ENCODE data around the gene CRB2.

CRB2 gene

DNA sequence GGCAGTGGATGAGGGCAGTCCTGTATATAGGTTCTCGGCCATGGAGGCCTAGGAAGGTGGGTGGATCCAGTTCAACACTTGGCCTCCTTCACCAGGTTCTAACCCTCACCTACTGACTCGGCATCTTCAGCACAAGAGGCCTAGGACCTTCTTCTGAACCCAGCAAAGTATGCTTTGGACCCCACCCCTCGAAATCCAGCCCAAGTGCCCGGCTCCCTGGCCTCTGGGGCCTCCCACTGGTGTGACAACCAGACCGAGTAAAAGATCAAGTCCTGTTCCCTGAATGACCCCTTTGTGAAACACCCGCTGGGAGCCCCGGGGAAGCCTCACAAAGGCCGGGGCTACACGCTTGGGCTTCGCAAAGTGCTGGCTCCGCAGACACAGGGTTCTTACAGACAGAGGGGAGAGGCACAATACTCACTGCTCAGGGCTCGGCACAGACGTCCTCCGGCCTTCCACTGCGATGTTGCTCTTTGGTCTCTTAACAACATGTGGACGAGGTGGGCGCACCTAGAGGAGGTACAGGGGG is 47.0 kb downstream of the CRB2 start:
- no peak for DNase-seq (ENCODE audit: low spot score)

DNA sequence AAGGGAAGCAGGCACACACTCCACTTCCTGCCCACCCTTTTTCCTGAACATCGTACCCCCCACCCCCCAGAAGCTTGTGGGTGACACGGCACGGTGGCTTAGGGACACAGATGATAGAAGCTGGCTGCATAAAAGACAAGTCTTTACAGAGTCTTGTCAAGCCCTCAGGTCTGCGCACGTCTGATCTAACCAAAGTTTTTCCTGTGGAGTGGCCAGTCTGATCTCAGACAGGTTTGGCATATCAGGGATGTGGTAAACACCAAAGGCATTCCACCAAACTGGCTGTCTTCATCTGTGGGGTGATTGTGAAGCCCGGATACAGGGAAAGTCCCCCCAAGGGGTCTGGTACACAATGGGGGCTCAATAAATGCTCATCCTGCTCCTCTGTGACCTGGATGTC is 50.0 kb downstream of the CRB2 start:
- DNase-seq (ENCODE audit: low spot score): no peak

DNA sequence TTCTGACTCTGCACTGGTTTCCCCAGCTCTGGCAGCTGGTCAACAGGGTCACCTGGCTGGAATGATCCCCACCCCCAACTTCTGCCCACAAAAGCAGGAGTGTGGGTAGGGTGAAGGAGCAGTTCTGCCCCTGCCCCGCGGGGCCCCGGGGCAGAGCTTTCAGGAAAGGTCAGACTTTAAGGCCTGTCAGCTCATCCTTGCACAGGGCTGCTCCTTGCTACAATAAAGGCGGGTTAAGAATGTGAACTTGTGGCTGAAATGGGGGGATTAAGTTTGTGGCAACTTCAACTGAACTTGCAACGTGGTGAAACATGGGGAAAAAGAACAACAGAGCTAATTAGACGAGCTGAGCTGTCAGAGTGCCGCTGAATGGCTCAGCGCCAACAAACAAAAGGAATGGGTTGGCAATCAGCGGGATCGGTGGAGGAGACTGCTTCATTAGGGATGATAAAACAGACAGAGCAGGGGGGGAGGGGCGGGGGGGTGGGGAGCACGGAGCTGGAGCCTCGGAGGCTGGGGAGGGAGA is 50.8 kb downstream of the CRB2 start:
- no peak for DNase-seq (ENCODE audit: low spot score)

DNA sequence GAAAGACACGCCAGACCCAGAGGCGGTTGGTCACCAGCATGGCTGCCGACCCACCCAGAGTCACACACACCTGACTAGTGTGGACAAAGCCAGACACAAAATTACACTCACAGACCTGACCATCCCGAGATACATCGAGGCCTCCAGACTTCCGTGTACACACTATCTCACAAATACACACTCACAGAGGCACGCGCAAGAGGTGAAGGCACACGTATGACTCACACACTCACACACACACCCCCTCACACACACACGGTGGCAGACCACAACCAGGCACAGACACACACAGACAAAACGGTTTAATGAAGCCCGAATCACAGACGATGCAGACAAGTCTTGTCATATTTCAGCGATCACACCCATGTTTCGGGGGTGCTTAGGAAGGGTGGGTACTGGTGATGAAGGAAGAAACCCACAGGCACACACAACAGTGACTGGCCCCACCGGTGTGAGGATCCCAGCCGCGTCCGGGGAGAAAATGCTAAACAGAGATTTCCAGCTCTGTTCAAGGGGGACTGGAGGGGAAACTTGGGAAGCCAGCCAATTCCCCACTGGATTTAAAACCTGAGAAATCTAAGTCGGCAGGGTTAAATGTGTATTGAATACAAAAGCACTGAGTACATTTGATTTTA is 51.3 kb downstream of the CRB2 start:
- no peak for DNase-seq (ENCODE audit: low spot score)

DNA sequence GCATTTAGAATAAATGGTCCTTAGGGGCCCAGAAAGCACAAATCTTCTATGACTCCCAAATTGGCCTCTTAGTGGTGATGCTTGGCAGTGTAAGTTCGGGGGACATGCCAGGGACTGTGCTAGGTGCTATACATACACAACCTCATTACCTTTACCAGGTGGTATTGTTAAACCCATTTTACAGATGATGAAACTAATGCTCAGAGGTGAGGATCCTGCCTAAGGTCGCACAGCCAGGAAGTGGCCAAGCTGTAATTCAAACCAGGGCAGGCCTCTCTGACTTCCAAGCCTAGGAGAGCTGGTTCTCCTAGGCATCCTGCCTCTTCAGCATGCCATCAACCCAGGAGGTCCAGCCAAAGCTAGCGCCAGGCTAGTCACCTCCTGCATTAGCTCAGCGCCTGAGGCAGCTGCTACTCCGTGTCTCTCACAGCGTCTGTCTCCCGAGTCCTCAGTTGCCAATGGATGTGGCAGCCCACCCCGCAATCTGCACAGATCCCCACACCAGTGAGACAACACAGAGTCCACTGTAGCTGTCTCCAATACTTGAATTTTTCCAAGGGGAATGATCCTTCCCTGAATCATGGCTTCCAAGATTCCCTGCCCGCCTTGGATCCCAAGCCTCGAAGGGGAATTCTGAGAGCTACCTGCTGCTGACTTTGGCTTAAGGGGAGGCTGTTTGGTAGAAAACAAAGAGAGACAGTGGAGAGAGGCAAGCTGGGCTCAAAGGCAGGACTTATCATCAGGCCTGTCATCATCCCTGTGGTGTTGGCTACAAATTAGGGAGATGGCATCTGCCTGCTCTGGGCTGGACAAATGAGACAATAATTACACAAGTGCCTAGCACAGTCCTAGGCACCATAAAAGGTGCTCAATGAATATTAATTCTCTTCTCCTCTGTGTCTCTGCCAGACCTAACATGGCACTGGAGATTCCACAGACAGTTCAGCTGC is 52.6 kb downstream of the CRB2 start:
- no peak for DNase-seq (ENCODE audit: low spot score)

DNA sequence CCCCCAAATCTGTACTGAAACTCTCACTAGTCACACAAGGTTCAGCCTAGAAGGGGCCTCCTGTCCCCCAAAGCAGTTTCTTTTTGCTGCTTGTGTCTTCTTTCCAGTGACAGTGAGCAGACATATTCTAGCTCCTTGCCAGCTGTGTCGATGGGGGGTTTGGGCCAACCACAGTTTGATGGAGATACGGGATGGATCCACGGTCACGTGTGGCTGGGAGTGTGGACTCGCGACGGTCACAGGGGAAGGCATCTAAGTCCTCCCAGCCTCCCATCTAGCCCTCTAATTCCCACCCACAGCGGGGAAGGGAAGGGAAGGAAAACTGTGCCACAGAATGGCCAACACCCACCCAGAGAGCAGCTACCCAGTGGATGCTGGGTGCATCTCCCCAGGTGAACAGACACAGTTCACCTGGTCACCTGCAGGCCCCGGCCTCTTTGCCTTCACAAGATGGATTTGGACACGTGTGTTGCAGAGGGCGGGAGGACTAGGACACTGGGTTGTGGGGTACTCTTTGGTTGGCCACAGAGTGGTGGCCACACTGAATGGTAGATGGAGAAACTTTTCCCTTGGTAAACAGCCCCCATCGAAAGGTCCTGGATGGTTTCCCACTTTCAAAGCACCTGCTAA is 54.4 kb downstream of the CRB2 start:
- DNase-seq (ENCODE audit: low spot score): no peak

DNA sequence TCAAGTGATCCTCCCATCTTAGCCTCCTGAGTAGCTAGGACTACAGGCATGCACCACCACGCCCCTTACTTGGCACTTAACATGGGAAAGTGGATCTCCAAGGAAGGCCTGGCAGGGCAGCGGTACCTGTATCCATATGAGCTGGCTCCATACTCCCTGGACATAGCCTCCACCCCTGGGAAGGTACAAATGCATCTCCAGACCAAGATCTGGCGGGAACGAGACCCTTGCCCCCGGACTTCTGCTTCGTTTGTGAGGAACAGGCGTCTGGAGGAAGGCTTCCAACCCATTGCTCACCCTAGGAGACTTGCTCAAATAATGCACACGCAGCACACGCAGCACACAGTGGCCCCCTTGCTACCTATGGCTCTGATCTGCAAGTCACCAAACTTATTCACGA is 55.2 kb downstream of the CRB2 start:
- no peak for DNase-seq (ENCODE audit: low spot score)

DNA sequence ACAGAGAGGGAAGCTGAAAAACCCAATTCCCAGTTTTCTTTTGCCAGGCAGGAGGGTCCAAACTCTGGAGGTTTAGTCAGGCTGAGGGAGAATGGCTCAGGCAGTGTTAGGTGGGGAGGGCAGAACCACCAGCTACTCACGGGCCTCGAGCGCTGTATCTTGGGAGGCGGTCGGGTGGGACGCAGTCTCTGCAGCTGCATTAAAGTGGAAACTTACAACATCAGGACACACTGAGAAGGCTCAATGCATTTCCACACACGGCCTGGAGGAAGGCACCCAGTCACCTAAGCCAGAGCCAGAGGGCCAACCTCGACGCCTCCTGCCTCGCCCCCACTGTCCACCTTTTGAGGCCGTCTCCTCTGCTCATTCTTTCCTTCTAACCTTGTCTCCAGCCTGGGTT is 55.6 kb downstream of the CRB2 start:
- DNase-seq (ENCODE audit: low spot score): no peak

DNA sequence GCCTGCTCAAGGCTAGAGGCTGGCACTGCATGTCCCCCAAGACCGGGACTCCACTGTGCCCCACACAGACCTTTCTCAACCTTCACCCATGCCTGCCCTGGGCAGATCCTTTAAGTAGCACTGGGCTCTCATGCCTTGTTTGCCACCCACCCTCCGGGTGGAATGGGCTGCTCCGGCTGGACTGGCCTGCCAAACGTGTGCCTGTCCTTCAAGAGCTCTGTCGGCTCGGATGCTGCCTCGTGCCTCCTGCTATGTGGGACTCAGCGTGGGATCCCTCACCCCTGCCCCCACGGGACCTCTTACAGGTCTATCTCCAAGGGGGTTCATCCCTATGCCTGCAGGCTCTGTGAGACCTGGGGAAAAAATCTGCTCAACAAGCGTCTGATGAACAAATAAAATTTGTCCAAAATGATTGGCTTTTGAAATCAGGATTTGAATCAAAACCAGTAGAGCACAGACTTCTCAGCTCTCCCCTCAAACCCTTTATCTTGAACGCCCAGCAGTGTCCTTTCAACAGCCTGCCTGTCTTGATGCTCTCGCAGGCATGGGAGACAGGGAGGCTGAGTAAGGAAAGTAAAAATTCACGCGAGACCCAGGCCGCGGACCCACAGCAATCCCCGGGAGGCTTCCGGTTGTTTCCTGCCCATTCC is 56.3 kb downstream of the CRB2 start:
- DNase-seq (ENCODE audit: low spot score): no peak

DNA sequence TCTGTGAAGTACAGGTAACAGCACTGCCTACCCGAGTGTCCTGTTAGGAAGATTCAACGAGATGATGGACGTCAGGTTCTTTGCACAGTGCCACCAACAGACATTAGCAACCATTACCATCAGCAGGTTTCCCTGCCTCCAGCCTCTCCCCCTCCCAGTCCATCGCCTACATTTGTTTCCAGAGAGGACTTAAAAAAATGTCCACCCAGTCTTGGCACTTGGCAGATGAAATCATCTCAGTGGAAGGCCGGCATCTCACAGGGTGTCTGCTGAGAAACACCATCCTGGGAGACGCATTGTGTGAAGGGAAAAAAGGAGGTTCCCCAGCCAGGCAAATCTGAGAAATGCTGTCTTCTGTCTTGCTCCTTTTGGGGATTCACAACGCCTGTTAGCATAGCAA is 58.2 kb downstream of the CRB2 start:
- DNase-seq (ENCODE audit: low spot score): no peak

DNA sequence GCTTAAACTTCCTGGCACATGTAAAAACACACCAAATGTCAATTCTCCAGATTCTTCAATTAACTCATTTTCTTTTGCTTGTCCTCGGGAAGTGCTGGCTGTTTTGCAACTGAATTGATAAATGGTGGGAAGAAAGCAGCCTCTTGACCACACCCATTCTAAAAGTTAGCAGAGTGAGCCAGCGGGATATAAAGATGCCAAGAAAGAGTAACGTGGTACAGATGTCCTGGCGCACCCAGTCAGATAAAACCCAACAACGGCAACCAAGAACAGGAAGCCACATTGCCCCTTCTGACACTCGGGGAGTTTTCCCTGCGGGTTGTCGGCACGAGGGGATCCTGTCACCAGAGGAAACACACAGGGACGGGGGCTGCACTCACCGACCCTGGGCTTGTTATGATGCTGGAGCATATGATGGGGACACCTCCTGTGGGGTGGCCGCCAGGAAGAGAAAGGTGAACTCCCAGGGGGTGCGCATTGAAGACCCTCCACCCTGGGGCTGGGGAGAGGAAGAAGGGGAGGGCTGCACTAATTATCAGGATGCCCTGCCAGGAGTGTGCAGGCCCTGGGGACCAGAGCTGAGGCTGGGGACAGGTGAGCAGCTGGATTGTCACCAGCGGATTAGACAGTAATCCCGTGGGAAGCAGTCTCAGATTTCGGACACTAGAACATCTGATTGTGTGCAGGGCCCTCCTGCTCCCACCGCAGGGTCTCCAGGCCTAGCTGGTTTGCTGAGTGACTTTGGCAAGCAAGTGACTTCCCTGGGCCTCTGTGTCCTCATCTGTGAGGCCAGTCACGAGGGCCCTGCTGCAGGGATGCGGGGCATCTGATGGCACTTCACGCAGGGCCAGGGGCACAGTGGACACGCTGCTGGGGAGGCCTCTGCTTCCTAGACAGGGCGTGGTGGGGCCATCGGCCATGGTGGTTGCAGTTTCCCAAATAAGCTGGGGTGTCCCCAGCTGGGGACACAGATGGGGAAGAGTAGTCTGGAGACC is 59.2 kb downstream of the CRB2 start:
- no peak for DNase-seq (ENCODE audit: low spot score)

DNA sequence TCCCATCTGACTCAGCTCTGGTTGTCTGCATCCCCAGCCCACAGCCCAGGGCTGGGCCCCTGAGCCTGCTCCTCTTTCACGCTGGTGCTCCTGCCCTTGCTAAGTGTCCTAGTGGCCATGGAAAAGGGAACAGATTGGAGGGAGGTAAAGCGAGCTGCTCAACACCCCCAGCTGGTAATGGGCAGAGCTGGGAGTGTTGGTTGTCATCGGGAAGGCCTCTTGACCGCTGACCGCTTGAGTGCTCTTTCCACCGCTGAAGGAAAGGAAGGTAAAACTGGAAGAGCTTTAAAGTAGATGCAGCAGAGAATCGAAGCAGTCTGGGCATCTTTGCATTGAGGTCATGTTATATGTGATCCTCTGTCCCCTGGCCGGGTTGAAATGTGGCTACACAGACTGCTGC is 60.2 kb downstream of the CRB2 start:
- DNase-seq (ENCODE audit: low spot score): no peak

DNA sequence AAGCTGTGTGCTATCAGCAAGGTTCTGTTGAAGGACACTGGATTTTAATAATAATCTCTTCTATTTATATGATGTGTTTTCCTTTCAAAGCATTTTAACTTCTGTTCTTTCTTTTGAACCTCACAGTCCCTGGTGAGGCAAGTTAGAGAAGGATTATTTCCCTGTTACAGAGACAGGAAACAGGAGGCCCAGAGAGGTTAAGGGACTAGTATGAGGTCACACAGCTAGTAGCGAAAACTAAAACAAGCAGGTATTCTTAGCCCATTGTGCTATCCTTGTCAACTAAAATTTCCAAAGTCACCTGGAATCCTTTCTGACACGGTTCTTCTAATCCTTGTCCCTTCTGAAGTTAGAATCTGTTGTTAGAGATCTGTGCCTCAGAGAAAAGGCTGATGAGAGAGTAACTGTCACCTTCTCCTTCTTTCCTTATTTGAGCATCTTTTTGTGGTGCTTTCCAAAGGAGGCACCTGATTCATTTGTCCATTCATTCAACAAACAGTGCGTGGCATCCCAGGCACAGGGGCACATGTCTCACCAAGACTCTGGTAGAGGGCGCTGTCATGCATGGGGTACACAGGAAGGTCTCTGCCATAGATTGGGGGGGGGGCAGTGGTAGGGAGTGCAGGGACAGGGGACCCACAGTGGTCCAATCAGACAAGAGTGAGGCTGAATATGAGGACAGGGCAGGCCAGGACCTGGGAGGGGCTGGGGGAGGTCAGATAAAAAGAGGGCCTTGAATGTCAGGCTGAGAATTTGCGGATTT is 61.5 kb downstream of the CRB2 start:
- DNase-seq (ENCODE audit: low spot score): no peak

DNA sequence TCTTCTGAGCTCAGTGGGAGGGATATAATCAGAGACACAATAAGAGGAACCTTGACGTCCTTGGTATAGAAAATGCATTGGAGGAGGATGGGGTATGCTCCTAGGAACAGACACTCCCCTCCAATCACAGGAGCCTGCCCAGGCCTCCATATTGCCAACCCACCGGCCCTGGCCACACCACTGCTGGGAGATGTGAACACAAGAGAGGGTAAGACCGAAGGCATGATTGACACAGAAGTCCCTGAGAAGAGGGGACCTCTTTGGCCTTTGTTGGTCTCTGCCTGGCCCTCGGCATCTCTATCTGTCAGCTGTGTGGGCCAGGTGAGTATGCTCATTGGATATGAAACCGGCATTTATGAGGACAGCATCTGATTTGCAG is 62.0 kb downstream of the CRB2 start:
- no peak for DNase-seq (ENCODE audit: low spot score)

DNA sequence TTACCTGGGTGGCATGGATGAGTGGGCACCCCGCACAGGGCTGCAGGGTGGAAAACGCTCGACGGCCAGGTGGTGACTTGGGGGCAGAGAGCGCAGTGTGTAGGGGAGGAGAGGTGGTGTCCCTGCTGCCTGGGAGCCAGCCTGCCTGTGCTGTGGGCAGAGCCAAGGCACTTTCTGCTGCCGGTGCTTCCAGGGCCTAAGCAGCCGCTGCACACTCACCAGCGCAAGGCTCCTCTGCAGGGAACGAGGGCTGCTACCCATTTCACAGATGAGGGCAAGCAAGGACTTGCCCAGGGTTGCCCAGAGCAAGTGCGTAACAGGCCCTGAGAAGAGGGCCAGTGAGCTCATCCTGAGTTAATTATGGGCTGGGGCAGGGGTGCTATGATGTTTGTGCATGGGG is 62.5 kb downstream of the CRB2 start:
- DNase-seq (ENCODE audit: low spot score): no peak

DNA sequence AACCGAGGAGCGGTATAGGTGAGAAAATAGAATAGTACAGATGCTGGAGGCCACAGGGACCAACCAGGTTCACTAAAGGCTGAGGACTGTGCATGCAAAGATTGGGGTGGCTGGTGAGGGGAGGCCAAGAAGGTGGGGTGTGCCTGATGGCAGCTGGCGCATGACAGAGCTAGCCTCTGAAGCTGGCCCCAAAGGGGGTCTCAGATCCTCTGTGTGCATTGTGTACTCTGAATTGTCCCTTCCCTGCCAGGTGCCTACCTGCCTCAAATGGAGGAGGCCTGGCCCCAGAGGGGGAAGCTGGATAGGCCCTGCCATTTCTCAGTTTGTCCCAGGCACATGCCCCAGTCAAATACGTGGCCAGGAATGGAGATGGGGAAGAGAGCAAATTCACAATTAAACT is 63.1 kb downstream of the CRB2 start:
- no peak for DNase-seq (ENCODE audit: low spot score)

DNA sequence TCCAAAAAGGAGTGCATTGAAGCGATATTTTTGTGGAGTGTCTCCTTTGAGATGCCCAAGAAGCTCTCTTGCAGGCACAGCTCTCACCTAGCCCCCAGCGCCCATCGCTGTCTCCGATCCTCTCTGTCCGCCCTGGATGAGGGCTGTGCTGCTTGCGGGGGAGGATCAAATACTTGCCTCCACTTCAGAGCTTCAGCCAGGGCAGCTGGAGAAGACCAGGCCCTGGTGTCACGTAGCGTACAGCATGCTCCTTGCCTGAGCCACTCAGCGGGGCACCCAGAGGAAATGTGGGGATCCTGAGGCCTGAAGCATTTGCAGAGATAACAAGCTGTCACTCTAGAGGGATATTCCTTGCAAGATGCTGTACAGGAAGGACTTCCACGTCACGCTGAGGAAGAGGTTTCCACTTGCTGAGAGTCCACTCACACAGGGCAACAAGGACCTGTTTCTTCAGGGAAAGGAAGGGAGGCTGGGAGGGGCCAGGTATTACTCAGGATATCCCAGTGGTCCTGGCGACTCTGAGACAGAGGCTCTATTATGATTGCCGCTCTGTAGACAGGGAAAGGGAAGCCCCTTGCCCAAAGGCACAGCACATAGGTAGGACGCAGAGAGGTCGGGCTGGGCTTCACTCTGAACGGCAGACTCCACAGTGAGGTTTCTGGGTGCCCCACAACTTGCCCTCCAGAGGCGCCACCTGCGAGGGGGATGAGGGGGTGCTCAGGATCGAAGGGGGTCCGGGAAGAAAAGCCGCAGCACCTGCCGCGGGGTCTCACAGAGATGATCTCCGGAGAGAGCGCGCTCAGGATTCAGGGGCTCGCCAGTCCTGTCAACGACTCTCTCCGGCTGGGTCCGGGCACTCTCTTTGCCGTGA is 64.0 kb downstream of the CRB2 start:
- DNase-seq (ENCODE audit: low spot score): no peak

DNA sequence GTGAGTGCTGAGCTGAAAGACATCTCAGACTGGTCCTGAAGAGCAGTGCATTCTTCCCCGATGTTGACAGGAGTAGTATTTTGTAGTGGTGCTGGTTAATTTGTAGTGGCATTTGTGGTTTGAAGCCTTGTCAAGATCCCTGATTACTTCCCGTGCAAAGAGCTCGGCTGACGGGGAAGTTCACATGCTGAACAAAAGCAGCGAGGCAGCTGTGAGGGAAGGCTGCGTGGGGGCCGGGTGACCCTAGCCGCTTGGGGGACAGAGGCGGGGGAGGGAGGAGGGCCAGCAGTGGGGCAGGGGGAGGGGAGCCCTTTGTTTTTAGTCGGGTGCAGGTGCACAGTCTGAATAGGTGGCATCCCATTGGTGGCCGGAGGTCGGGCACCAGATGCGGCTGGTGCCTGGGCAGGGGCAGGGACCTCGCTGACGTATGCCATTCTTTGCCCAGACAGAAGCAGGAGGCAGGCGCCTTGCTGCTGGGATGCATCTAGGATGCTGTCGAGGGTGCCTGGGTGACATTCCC is 64.7 kb downstream of the CRB2 start:
- no peak for DNase-seq (ENCODE audit: low spot score)

DNA sequence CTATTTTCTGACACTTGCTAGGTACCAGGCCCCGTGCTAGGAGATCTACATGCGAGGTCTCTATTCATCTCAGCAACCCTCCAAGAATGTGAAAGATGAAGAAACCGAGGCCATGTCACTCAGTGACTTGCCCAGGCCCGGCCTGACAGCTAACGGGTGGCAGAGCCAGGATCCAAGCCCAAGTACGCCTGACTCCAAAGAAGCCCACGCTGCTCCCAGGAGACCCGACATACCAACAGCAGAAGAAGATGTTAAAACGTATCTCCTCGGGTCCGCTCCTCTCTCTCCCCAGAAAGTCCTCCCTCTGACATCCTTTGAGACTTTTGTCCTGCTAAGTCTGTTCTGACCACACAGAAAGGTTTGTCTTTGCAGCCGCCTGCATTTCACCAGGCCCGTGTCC is 65.2 kb downstream of the CRB2 start:
- DNase-seq (ENCODE audit: low spot score): no peak

Measured in hematopoietic multipotent progenitor cell treated with erythropoietin and hydrocortisone succinate and interleukin-3 and kit ligand, for 17 days (in vitro differentiated cells).